ENCODE measurements around the gene COL13A1.

The COL13A1 gene

DNA sequence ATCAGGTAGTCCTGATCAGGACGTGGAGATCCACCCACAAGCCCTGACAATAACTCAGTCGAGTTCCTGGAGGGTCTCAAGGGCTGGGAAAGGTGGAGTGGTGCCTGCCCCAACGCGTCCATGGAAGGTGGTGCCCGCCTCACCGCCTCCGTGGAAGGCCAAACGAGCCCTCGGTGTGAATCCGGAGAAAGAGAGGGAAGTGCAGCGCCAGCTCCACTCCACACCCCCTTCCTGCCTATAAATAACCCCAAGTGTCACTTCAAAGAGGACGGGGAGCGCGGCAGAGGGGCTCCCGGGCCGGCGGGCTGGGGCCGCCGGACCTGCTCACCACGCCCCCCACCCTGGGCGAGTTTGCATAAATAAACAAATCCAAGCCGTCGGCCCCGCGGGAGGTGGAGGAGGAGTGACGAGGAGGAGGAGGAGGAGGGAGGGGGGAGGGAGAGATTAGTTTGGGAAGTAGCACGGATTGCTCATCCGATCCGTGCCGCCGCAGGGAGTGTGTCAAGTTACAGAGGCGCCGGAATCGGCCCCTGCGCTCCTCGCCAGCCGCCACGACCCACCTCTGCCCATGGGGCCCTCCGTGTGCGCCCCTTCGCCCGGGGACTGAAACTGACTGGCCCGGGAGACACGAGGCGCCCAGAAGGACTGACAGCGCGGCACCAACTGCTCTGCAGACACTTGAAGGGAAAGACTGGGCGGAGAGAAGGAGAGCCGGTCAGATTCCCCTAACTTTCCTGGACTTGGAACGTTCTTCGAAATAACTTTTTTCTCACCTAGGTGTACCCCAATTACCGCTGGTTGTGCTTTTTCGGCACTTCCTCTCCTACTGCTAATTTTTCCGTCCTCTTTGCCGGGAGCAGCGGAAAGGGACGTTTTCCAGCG is at the start of gene COL13A1:
Gene COL13A1, plus strand, starts transcription at position 473 of the 882 bp plus-strand sequence. CDS start 518 bp downstream, outside the sequence.
- DNase-seq, result peak; percentile 68

DNA sequence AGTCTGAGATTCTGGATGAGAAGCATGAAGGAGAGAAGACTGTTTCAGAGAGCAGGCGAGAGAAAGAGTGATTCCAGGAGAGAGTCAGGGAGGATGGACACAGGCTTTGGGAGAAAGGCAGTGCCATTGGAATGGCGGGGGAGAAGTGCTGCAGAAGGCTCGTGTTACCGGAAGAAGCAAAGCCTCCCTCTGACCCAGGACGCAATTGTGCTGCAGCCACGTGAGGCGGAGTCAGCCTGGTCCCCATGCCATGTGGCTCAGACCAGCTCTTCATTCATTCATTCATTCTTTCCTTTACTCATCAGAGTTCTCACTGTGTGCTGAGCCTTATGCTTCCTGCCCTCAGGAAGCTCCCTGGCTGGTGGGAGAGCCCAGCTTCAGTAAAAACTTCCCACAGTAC is 49.2 kb upstream of the COL13A1 start:
- DNase-seq, result no peak

DNA sequence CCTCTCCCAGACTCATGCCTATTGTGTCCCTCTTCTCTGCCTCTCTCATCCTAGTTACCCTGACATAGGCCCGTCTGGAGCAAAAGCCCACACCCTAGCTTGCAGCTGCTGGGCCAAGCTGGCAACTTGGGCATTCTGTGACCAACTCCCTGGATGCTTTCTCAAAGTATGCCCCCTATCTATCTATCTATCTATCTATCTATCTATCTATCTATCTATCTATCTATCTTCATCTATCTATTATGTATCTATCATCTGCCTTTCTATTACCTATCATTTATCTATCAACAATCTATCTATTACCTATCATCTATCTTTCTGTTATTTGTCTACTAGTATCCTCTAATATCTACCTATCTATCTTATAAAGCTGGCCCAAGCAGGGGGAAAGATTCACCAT is 45.4 kb upstream of the COL13A1 start:
- DNase-seq, result no peak

DNA sequence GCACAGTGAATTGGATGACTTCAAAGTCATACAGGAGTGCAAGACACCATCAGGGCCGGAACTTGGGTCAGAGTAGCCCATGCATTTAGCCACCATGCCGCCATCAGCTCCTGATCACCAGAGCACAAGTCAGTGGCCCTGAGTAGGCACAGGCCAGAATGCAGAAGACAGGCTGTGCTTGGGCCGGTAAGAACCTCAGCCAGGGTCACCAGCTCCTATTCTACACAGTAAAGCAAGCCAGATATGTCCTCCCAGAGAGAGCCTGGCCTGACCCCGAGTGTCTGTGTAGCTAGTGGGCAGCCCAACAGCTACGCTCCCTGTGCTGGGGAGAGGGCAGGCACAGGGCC is 44.5 kb upstream of the COL13A1 start:
- DNase-seq, result no peak

DNA sequence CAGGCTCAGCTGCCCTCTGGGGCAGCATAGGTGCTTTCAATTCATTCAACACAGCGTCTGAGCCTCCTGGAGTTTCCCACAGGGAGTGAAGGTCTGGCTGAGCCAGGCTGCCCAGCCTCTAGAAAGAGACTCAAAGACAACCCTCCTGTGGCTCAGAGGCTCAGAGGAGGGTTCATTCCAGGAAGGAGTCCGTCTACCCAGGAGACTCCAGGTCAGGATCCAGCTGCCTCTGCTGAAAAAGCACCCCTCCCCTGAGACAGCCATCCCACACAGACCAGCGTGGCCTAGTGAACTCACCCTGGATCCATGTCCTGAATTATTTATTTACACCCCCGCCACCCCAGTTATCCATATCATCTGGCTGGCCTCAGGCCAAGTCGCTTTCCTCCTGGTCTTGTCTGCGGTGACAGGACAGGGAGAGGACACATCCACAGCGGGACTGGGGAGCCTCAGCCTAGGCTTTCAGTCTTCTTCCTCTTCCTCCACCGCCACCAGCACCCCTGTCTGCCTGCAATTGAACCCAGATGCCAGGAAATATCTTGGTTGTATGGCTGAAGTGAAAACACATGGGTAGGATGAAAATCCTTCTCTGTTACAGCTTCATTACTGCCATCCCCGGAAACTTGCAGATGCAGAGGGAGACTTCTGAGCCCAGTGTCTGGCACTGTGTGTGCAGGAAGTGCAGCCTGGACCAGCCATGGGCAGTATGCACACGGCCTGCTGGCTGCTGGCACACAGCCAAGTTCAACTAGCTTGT is 44.0 kb upstream of the COL13A1 start:
- peak; percentile 67 for DNase-seq

DNA sequence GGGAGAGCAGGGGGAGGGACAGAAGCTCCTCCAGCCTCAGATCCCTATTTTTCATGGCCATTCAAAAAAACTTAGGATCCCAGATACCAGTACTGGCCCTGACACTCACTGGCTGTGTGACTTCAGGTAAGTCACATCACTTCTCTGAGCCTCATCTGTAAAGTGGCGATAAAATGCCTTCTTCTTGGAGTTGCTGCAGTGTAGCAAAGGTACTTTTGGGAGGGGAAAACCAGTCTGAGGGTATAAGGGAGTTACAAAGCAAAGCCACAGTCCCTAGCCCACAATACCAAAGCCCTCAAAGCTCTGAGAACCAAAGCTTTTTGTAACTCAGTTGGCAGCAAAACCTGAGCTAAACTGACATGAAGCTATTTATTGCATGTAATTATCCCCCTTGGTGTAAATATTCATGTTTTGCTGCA is 43.4 kb upstream of the COL13A1 start:
- DNase-seq, result no peak

DNA sequence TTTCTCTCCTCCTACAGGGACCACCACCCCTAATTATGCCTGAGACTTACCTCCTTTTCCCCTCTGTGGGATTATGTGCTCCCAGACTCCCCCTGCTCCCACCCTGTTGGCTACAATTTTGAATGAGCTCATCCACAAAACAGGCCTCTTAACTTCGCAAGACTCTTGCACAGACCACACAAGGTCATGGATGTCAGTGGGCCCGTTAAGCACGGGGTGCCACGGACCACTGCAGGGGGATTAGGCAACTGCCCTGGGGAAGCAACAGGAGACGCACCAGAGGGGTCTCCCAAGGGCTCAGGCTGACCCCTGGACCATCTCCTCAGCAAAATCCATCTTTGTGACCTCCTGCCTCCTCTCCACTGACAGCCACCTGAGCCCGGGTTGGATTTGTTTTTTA is 42.1 kb upstream of the COL13A1 start:
- no peak for DNase-seq

DNA sequence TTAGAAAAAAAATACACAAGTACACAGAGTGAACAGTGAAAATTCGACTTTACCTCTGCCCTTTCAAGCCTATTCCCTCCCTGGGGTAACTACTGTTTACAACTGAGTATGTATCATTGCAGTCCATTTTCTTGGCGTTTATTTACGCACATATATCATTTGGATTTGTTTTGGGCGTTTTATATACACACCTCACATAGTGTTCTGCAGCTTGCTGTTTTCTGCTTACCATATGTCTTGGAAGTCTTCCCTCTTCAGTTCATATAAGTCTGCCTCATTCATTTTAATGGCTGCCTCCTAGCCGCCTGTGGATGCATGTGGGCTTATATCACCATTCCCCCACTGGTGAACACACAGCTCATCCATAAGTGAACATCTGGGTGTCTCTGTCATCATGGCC is 41.6 kb upstream of the COL13A1 start:
- DNase-seq, result no peak

DNA sequence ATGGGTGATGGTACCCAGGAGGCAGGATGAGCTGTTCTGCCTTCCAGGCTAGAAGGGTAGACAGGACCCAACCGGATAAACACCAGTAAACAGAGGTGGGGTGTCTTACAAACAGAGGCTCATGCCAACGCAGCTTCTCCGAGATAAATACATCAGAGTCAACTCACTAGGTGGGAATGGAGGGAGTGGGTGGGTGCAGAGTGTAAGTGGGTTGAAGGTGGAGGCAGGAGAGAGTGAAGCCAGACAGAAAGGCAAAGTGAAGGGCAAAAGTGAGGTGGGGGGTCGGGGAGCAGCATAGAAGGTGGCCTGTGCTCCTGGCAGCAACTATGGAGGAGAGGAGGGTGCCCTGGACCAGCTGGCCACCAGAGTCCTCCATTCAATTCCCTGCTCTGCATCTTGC is 40.4 kb upstream of the COL13A1 start:
- no peak for DNase-seq

DNA sequence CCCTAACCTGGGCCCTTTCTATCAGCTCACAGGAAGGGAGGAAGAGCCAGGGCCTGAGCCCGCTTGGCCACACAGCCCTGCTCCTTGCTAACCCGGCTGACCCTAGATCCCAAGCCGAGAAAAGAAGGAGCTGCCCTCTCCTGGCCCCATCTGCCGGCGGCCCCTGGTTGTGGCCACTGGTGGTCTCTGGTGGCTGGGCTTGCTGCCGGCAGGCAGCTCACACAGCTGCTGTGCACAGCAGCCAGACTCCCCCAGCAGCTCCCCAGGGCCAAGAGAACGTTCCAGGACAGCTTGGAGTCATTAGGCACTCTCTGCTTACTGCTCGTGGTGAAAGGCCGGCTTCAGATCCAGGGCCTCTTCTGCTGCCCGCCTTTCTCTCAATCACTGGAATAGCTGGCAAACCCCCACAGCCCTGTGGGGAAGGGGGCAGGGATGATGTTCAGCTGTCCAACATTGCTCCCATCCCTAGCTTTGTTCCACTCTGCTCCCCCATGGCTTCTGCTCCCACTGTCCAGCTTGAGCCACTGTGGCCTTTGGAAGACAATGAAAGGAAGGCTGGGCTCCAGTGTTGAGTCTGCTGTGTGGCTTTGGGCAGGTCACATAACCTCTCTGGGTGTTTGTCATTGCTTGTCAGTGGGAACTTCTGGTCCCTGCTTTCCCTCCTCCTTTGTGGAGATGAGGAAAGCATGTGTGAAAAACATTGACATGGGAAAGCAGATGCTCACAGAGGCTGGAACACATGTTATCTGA is 35.4 kb upstream of the COL13A1 start:
- peak; percentile 88 for DNase-seq

DNA sequence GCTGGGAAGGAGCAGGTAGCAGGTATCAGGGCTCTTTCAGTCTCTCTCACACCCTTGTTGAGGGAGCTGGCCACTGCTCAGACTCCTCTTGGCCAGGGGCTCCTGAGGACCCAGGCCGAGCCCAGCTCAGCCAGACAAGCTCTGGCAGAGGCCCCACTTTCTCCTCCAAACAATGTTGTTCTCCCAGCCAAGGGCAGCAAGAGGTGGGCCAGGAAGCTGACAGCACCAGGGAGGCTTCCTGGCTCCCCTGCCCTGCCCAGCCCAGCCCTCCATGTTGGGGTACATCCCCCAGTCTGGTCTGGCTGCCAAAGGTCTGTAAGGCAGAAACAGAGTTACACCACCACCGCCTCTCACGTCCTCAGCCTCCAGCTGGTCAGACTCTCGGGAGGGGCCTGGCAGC is 33.9 kb upstream of the COL13A1 start:
- no peak for DNase-seq

DNA sequence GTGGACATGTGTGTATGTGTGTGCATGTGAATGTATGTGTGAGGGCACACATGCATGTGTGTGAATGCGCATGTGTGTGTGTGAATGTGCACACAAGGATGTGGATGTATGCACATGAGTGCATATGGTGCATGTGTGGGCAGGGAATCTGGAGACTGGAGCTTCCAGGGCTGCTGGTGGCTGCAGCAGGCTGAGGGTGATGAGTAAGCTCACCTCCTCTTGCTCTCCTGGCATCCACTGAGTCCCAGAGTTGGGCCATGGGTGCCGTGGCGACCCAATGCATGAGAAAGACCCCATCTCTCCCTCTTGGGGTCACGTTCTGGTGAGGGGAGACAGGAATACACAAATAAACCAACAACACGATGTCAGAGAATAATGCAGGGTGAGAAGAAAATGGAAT is 33.3 kb upstream of the COL13A1 start:
- no peak for DNase-seq

DNA sequence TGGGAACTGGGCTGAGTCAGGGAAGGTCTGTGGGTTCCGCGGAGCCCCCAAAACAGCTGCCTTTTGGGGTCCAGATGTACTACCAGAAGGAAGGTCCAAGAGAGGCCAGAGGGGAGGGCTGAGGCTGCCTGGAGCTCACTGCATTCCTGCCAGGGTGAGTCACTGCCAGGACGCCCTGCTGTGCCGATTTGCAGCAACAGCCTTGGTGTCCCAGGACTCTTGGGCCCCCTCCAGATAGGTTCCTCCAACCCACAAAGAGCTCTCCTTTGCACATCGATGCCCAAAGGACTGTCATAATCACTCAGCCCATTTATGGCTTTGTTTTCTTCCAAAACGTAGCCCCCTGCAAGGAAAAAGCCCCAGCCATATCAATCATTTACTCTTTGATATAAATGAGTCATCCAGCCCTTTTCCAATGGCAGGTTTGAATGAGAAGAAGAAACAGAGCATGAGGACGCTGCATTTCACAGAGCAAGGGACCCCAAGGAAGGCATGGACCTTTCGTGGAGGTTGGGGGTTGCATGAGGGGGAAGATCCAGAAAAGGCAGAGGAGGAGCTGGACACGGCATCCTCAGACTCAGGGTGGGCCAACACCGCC is 32.2 kb upstream of the COL13A1 start:
- no peak for DNase-seq

DNA sequence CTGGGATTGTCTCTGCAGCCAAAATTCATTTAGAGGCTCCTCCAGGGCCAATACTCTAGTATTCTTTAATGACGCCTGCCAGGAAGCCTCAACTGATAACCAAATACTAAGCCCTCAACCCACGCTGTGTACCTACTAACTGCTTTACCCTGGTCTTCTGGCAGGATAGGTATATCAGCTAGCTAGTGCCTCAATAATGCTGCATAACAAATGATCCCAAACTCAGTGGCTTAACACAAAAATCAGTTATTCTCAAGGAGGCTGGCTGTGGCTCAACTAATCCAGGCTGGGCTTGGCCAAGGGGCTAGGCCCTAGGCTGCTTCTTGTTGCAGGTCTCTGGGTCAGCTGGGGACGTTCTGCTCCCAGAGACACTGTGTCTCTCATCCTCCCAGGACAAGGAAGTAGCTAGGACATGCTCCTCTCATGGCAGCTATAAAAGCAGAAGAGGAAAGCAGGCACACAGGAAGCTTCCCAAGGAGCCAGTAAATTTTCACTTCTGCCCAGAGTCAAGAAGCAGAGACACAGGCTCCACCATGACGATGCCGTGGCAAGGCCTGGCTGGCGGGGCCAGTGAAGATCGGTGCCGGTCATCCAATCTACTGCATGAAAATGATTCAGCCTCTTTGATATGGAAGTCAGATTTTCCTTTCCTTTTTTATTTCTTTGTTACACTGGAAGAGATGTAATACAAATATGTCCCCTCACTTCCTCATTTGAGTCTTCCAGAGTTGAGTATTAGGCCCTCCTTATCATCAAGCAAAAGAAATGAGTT is 28.6 kb upstream of the COL13A1 start:
- DNase-seq, result no peak

DNA sequence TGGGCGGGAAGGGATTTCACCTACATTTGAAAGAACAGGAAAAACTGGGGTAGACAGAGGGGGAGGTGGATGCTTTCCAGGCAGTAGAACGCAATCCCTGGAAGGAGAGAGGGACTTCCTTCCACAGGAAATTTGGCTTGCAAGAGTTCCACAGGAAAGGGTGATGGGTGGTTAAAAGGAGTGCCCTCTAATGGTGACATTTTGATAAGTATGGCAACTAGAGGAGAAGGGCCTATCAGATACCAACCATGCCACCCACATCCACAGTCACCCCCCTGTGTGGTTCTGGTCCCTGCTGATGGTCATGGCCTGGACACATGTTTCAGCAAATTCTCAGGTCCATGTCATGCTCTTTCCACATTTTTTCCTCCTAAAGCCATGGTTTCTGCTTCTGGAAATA is 27.1 kb upstream of the COL13A1 start:
- no peak for DNase-seq

DNA sequence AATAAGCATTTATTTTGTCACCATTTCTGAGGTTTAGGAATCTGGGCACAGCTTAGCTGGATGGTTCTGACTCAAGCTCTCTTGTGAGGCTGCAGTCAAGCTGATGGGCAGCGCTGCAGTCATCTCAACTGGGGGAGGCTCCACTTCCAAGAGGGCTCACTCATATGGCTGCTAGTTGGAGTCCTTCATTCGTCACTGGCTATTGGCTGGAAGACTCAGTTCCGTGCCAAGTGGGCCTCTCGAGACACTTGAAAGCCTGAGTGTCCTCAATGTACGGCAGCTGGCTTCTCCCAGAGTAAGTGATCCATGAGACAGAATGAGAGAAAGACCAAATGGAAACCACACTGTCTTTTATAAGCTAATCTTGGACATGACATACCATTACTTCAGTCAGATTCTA is 21.6 kb upstream of the COL13A1 start:
- no peak for DNase-seq

DNA sequence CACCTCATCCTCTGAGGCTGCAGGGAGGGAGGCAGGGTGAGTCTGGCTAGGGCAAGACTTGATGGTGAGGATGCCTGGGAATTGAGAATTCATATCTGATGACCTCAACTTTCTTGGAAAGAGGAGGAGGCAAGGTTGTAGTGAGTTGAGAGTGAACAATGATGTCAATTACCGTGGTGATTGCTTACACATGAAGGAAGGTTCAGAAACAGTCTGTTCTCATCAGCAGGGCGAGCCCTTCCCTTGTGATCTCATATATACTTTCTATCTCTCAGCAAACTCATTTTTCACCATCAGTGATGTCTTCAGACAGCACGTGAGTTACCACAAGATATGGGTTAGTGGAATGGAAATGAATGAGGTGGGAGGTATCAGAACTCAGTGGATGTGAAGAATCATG is 20.1 kb upstream of the COL13A1 start:
- DNase-seq, result no peak

DNA sequence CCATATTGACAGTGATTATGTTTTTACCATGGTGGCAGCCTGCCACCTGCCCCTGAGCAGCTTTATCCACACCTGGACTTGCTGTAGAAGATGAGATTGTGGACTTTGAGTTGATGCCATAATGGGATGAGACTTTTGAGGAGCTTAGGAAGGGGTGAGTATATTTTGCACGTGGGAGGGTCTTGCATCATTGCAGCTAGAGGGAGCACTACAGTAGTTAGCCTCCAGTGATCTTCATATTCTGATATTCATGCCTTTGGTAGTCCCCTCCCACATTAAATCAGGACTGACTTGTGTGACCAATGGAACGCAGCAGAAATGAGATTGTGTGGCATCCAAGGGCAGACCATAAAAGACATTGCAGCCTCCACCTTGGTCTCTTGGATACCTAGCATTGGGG is 18.2 kb upstream of the COL13A1 start:
- no peak for DNase-seq

DNA sequence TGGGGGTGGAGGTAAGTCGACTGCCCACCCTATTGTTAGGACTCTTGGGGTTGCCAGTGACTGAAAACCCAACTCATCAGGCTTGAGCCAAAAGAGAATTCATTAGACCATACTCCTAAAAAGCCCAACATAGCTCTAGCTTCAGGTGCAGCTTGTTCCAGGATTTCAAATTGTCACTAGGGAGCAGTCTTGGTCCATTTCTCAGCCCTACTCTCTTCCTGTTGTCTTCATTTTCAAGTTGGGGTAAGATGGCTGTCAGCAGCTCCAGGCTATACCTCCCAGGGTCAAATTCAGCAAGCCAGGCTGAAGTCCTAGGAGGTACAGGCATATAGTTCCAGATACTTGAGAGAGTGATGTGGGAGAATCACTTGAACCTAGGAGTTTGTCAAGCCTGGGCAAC is 14.9 kb upstream of the COL13A1 start:
- no peak for DNase-seq

DNA sequence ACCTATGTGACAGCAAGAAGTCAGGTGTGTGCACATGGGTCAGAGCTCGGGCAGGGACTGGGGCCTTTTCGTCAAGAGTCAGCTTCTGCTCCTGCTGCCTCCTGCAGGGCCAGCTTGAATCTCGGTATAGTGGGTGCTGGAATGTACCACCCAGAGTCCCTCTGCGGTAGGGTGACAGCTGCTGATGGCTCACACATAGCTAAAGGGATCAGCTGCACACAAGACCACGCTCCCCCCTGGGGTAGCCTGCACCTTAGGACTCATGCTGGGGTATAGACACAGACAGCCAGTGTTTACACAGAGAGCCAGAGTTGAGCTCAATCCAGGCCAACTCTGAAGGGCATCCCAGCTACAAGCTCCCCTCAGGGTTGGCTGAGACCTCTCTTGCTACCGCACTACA is 14.0 kb upstream of the COL13A1 start:
- no peak for DNase-seq

DNA sequence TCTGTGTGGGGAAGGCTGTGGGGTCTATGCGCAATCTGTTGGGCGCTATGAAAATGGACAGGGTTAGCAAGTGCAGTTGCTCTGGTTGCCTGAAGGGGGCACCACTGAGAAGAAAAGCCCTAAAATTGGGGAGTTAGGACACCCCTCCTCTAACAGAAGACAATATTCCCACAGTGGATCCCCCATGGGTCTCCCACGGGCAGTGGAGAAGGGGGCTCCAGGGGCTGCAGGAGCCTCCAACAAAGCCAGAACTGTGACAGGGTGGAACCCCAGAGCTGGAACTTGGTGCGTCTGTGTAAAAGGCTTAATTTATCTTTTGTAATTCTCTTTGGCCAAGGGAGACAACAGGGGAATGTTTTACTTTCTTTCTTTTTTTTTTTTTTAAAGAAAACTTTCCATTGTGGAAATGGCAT is 12.5 kb upstream of the COL13A1 start:
- no peak for DNase-seq

DNA sequence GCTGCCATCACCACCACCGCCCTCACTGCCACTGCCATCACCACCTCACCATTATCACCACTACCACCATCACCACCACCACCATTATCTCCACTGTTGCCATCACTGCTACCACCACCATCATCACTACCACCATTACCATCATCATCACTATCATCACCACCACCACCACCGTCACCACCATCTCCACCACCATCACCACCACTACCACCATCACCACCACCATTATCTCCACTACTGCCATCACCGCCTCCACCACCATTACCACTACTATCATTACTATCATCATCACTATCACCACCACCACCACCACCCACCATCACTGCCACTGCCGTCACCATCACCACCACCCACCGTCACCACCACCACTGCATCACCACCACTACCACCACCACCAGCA is 9.9 kb upstream of the COL13A1 start:
- DNase-seq, result no peak
